Measurements from ENCODE around the gene RRAS. TPM values are rescaled to one million over a fixed set of nuclear protein-coding genes. Genes with fewer than 3 reads are reported as not detected.

The RRAS gene
- total and polyA plus RNA-seq, 2 of the 4 experiments (the other 2 are of a cell fraction): 50.2 to 241 TPM

- TF ChIP-seq CHD1 (IDR thresholded peaks at IDR 0.05; ENCODE audit: low read depth, low read length): no peak
- peak; percentile 95 for TF ChIP-seq MAZ (IDR thresholded peaks at IDR 0.05; ENCODE audit: borderline replicate concordance, low read depth, low read length)
- TF ChIP-seq RAD21 (IDR thresholded peaks at IDR 0.05; ENCODE audit: low read length): no peak
- peak; percentile 5; the same call in 1 of the 2 replicates for TF ChIP-seq RFX5 (IDR thresholded peaks at IDR 0.05; ENCODE audit: low read depth, low read length)
Measured at GRCh38 chr19:49640113-49640898, at the start of gene RRAS (continued).

All from IMR-90 (cell line).